Gastrocnemius medialis (tissue), 4 donors: ENCODE data around the gene RNMT. TPM values are rescaled to one million over a fixed set of nuclear protein-coding genes. Genes with fewer than 3 reads are reported as not detected.
"Not testable (repeated sequence)": the region's sequence is repeated elsewhere in the genome, so short reads cannot be mapped to it uniquely, and the experiment has no call there.

Experiments
- ATAC-seq, 2 donors: fragments of 150-250 bp; one replicate each; pipeline ENCODE4 v1.9.1; 2016
- DNase-seq, 2 donors: peaks; one replicate each; pipeline ENCODE4 v3.0.0-alpha.2; 2019
- H3K27ac ChIP-seq, 4 donors: fragments of 200-600 bp; sonication (generic); 1 replicate in 1 of 4; 2 replicates in 3 of 4; pipeline ENCODE4 v1.5.1; 2016 to 2018; ENCODE audit warnings: mild to moderate bottlenecking in 2 of 4, moderate library complexity in 1 of 4
- H3K27me3 ChIP-seq, 3 donors: fragments of 200-600 bp; sonication (generic) in 2 of 3; 1 replicate in 1 of 3; 2 replicates in 2 of 3; pipeline versions ENCODE4 v1.5.1 to v1.6.0; 2016 to 2019; ENCODE audit warnings: mild to moderate bottlenecking in 1 of 3, moderate library complexity in 1 of 3
- H3K36me3 ChIP-seq, 2 donors: fragments of 200-600 bp; sonication (generic) in 1 of 2; one replicate each; pipeline ENCODE4 v1.5.1; 2017 to 2018
- H3K4me1 ChIP-seq, 2 donors: fragments of 200-600 bp; sonication (generic) in 1 of 2; one replicate each; pipeline ENCODE4 v1.5.1; 2016 to 2017; ENCODE audit warnings: mild to moderate bottlenecking in 2 of 2
- H3K4me3 ChIP-seq, 4 donors: fragments of 200-600 bp; sonication (generic) in 3 of 4; 1 replicate in 1 of 4; 2 replicates in 3 of 4; pipeline ENCODE4 v1.5.1; 2016 to 2019; ENCODE audit warnings: mild to moderate bottlenecking in 2 of 4
- H3K9me3 ChIP-seq, 3 donors: fragments of 200-600 bp; sonication (generic) in 2 of 3; 1 replicate in 1 of 3; 2 replicates in 2 of 3; pipeline ENCODE4 v1.5.1; 2016 to 2019
- CTCF ChIP-seq, 5 experiments: fragments of 450-650 bp in 3 of 5; fragments of 200-600 bp in 2 of 5; sonication (generic) in 2 of 5; IDR thresholded peaks in 4 of 5; conservative IDR thresholded peaks in 1 of 5; 1 replicate in 4 of 5; 2 replicates in 1 of 5; pipeline ENCODE4 v1.5.1; 2016 to 2019; ENCODE audit warnings: antibody characterized with exemption in 5 of 5, mild to moderate bottlenecking in 3 of 5, moderate library complexity in 3 of 5
- POLR2A ChIP-seq, 2 donors: fragments of 450-650 bp; IDR thresholded peaks; one replicate each; pipeline ENCODE4 v1.6.1; 2017; ENCODE audit warnings: antibody characterized with exemption in 2 of 2, mild to moderate bottlenecking in 2 of 2, moderate library complexity in 2 of 2
- in situ Hi-C, 4 donors: fragments of 200-750 bp; cut with MboI; loops; one replicate each; pipeline versions ENCODE4 v1.15.0 to v1.8.0; 2017; ENCODE audit warnings: low sequenced_read_pairs in 4 of 4
- intact Hi-C: fragments of 100-400 bp; cut with DNase I; formaldehyde crosslinking; loops from one replicate; pipeline ENCODE4 v1.15.1; 2023; ENCODE audit warnings: low total_unique reads
- total RNA-seq, 4 donors: library from RNA; depleted of rRNA; stranded (reverse); fragments of >200 nt; gene quantifications; one replicate each; pipeline versions ENCODE4 v1.1.0 to v1.2.3, GENCODE V29; 2016

Gene RNMT
- total RNA-seq, 4 donors from 2014 or later = 12.9 to 24.1 (median 18.6) TPM

- in situ Hi-C loops (no loop called here), intact Hi-C loops (no loop called here)
- H3K36me3 ChIP-seq = no peaks in the 10 kb centered on the region
- TF ChIP-seq CTCF (IDR thresholded peaks at IDR 0.05 in 4 of 5, conservative IDR thresholded peaks at IDR 0.05 in 1 of 5) = no peak
- no peak for DNase-seq
- H3K4me1 ChIP-seq = peaks cover 0 to 2% of the 10 kb centered on the region in 2 donors
- no peak for ATAC-seq
- no peak overlapping the region for H3K27ac ChIP-seq
- H3K4me3 ChIP-seq = no peak overlapping the region
- H3K9me3 ChIP-seq = no peaks in the 10 kb centered on the region
- H3K27me3 ChIP-seq = no peaks in the 10 kb centered on the region
Observed at GRCh38 chr18:13688191-13689136, 38.0 kb upstream of the RNMT start.

DNA sequence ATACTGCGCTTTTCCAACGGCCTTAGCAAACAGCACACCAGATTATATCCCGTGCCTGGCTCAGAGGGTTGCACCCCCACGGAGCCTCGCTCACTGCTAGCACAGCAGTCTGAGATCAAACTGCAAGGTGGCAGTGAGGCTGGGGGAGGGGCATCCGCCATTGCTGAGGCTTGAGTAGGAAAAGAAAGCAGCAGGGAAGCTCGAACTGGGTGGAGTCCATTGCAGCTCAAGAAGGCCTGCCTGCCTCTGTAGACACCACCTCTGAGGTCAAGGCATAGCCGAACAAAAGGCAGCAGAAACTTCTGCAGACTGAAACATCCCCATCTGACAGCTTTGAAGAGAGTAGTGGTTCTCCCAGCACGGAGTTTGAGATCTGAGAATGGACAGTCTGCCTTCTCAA lies 36.4 kb upstream of the RNMT start:
- in situ Hi-C loops, H3K4me3 ChIP-seq, ATAC-seq, DNase-seq, H3K36me3 ChIP-seq, intact Hi-C loops, H3K27ac ChIP-seq, H3K4me1 ChIP-seq, H3K27me3 ChIP-seq, H3K9me3 ChIP-seq: not testable (repeated sequence)

- DNase-seq, H3K27me3 ChIP-seq, H3K9me3 ChIP-seq, in situ Hi-C loops, H3K36me3 ChIP-seq, H3K4me1 ChIP-seq, ATAC-seq, intact Hi-C loops, H3K4me3 ChIP-seq, H3K27ac ChIP-seq: not testable (repeated sequence)
Observed at GRCh38 chr18:13695337-13695736, 31.1 kb upstream of the RNMT start.

- TF ChIP-seq CTCF (IDR thresholded peaks at IDR 0.05 in 4 of 5, conservative IDR thresholded peaks at IDR 0.05 in 1 of 5) = no peak
- TF ChIP-seq POLR2A (IDR thresholded peaks at IDR 0.05) = no peak
- Histone ChIP-seq H3K36me3 (no peaks in the 10 kb centered on the region), H3K27ac (no peak overlapping the region), H3K4me1 (no peaks in the 10 kb centered on the region), H3K4me3 (no peak overlapping the region), H3K27me3 (no peaks in the 10 kb centered on the region), H3K9me3 (no peaks in the 10 kb centered on the region)
- in situ Hi-C loops = no loop called here
- intact Hi-C loops = no loop called here
- DNase-seq (no peak), ATAC-seq (no peak)
Observed at GRCh38 chr18:13696961-13697360, 29.5 kb upstream of the RNMT start.

DNA sequence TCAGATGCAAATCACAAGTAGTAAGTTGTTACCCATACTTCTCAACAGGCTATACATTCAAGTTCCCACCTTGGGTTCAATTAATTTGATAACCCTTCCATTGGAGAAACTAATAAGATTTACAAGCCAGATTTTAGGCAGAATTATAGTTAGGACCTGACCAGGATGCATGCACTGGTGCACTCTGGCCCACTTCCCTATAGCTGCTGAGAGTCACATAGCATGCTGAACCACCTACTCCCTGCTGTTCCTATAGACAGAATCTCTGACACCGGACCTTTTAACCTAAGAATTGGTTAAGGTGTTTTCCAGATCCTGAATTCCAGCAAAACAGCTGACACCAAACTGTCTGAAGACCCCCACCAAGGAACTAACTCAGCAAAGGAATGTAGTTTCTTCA lies 26.3 kb upstream of the RNMT start:
- Histone ChIP-seq H3K4me3 (no peak overlapping the region), H3K4me1 (no peaks in the 10 kb centered on the region), H3K9me3 (no peaks in the 10 kb centered on the region), H3K27me3 (no peaks in the 10 kb centered on the region), H3K27ac (no peak overlapping the region), H3K36me3 (no peaks in the 10 kb centered on the region)
- no peak for DNase-seq
- no peak for ATAC-seq
- TF ChIP-seq CTCF (IDR thresholded peaks at IDR 0.05 in 4 of 5, conservative IDR thresholded peaks at IDR 0.05 in 1 of 5) = no peak
- no peak for TF ChIP-seq POLR2A (IDR thresholded peaks at IDR 0.05)
- intact Hi-C loops (no loop called here), in situ Hi-C loops (loop anchor here in 1 of 4 donors (25.0 kb wide), 2 partner anchors 138 to 488 kb away; partner anchors contain the start of gene LDLRAD4)
